Measurements from ENCODE around the gene PVALB.

- TF ChIP-seq CTCF (IDR thresholded peaks at IDR 0.05; ENCODE audit: insufficient read depth, low read length) (no peak), REST (IDR thresholded peaks at IDR 0.05; ENCODE audit: insufficient replicate concordance, low read depth) (no peak), POLR2AphosphoS5 (IDR thresholded peaks at IDR 0.05; ENCODE audit: low read depth) (no peak), GABPA (IDR thresholded peaks at IDR 0.05; ENCODE audit: low read depth) (no peak), SPI1 (IDR thresholded peaks at IDR 0.05; ENCODE audit: borderline replicate concordance, low read depth) (peak; percentile 75; the same call in 1 of the 2 replicates)
Observed at GRCh38 chr22:36864454-36865215, 47.8 kb upstream of the PVALB start.

Measured in HL-60 (cell line).